Choroid plexus epithelial cell (primary cell): ENCODE measurements around the gene FAM53B.

Source experiments
- DNase-seq: peaks from one replicate; pipeline ENCODE4 v3.0.0-alpha.2; 2010; ENCODE audit warnings: low read depth
- H3K4me3 ChIP-seq: 2 replicates; pipeline ENCODE4 v1.5.1; 2011; ENCODE audit warnings: low read depth, mild to moderate bottlenecking, control low read depth, low read length, moderate library complexity
- TF ChIP-seq, protein P1 (sequence below): conservative IDR thresholded peaks from 2 replicates; pipeline ENCODE4 v1.5.1; 2011; ENCODE audit warnings: low read depth, mild to moderate bottlenecking, control low read depth, inconsistent platforms, low read length, moderate library complexity

The FAM53B gene

DNA sequence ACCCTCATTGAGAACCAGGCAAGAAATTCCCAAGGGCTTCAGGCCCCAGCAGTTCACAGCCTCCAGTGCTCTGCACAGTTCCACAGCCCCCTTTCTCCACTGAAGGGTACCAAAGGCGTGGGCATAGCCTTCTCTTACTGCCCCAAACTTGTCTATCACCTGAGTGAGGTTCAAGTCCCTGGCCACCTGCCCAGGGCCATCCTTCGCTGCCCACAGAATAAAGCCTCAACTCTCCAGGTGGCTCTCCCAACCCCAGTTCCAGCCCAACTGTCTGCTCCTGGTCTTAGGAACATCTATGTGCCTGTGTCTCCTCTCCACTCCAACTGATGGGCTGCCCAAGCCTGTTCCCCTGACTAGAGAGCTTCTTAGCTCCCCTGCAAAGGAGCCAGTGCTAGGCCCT is 79.1 kb downstream of the FAM53B start:
- no peak for DNase-seq
- no peak overlapping the region for H3K4me3 ChIP-seq
- TF ChIP-seq, protein P1, sequence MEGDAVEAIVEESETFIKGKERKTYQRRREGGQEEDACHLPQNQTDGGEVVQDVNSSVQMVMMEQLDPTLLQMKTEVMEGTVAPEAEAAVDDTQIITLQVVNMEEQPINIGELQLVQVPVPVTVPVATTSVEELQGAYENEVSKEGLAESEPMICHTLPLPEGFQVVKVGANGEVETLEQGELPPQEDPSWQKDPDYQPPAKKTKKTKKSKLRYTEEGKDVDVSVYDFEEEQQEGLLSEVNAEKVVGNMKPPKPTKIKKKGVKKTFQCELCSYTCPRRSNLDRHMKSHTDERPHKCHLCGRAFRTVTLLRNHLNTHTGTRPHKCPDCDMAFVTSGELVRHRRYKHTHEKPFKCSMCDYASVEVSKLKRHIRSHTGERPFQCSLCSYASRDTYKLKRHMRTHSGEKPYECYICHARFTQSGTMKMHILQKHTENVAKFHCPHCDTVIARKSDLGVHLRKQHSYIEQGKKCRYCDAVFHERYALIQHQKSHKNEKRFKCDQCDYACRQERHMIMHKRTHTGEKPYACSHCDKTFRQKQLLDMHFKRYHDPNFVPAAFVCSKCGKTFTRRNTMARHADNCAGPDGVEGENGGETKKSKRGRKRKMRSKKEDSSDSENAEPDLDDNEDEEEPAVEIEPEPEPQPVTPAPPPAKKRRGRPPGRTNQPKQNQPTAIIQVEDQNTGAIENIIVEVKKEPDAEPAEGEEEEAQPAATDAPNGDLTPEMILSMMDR = no peak

DNA sequence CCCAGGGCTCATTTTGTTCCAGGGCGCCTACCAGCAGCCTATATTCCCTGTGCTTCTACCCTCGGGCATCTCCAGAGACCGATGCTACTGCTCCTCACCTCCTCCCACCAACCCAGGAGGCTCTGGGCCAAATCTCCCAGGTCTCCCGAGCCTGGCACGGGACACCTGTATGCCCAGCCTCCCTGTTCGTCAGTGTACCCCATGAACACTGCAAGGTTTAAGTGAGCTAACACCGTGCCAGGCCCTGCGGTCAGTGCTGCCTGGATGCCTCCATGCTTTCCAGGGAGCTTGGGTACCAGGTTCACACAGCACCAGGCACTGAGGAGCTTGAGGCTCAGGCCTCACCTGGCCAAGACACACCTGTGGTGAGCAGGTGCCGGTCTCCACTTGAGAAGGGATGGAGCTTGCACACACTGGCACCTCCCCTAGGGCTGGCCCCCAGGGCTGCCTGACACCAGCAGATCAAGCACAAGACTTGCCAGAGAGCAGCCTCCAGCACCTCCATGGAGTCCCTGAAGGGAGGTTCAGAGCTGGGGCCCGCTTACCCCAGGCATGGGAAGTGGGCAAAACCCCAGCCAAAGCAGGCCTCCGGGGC is 80.3 kb downstream of the FAM53B start:
- no peak overlapping the region for H3K4me3 ChIP-seq
- DNase-seq = no peak
- TF ChIP-seq, protein P1 = no peak

DNA sequence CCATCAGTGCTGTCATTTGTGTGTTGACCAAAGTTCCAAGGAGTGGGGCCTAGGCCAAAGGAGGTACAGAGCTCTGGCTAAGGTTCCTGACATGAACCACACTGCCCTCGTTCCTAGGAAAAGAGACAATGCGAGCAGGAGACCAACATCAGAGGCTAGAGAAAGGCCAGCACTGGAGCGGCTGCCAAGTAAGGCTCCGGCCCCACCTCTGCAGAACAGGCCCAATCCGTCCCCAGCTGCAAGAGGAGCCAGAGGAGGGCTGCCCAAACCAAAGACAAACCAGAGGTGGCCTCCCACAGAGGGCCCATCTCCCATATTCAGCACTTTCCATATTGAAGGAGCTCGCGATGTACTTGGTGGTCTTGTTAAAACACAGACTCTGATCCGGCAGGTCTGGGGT is 81.0 kb downstream of the FAM53B start:
- TF ChIP-seq, protein P1 = no peak
- no peak overlapping the region for H3K4me3 ChIP-seq
- no peak for DNase-seq

DNA sequence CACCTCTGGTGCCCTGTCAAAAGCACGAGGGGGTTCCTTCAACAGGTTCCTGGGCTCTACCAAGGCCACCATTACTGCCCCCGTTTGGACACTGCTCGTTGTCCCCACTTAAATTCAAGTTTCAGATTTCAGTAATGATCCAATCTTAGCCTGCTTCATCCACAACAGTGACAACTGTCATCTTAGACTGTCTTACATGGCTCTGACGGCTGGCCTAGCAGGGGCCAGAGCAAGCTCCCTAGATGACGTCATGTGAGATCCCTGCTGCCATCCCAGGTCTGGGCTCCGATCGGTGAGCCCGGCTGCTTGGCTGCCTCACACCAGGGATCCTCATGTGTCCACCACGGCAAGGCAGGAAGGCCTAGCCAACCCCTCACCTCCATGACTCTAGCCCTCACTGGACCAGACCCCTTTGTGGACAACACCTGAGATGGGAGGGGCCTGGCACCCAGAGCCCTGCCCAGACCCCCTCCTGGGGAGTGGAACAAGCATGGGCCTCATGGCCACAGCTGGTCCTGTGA is 82.5 kb downstream of the FAM53B start:
- DNase-seq = no peak
- H3K4me3 ChIP-seq = no peak overlapping the region
- TF ChIP-seq, protein P1 = no peak

DNA sequence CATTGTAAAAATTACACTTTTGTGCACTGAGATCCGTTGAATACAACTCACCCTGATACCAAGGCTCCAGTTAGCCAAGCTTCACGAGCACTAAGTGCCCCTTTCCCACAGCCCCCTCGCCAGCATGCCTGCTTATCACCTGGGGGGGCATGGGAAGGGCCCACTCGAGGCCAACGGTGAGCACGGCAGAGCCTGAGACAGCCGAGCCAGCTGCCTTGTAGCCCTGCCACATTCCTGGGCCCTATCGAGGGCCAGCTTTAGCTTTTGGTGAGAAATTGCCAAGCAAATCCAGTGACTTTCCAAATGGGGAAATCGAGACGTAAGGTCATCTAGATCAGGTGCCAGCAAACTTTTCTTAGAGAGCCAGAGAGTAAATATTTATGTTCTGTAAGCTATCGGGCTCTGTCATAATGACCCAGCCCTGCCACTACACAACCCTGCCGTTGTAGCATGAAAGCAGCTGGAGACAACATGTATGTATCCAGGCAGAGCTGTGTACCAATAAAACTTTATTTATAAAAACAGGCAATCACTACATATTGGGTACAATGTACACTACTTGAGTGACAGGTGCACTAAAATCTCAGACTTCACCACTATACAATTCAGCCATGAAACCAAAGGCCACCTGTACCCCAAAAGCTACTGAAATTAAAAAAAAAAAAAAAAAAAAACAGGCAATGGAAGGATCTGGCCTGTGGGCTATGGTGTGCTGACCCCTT is 83.6 kb downstream of the FAM53B start:
- no peak for DNase-seq
- TF ChIP-seq, protein P1 = no peak
- no peak overlapping the region for H3K4me3 ChIP-seq

DNA sequence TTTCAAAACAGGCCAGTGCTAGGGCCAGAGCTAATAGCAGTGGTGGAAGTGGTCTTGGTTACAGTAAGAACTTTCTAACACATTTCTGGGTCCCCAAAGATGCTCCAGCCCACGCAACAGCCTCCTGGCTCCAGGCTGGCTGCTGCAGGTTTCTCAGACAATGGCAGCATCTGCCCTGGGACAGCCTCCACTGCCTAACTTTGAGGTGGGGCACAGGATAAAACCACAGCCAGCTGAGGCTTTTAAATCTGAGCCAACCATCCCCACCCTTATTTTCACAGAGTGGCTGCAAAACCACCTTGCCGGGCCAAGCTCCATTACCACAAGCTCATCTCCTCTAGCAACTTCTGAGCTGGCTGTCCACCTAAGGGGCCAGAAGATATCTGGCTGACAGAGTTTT is 84.8 kb downstream of the FAM53B start:
- no peak overlapping the region for H3K4me3 ChIP-seq
- DNase-seq = no peak
- TF ChIP-seq, protein P1 = no peak

DNA sequence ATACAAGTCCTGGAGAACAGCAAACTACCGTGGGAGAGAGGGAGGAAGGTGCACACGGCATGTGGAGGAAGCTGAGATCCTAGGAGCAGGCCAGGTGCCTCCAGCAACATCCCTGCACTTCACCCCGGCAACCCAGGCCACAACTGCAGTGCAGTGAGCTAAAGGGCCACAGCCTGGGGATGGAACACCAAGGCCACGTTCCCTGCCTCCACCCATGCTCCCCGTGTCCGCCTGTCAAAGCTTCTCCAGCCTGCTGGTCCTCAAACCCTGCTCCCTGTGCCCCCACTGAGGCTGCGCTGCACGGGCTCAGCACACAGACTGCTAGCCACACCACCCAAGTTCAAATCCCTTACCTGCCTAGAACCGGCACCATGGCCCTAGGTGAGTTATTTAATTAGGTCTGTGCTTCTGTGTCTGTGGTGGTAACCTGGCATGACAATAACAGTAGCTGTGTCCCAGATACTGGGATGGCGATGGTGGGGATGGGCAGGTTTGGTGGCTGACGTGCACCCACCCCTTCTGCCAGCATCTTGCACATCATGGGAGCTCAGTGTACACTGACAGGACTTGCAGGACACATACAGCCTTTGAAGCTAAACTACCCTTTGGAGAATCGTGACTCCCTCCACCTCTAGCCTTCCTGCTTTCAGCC is 85.5 kb downstream of the FAM53B start:
- H3K4me3 ChIP-seq = no peak overlapping the region
- no peak for DNase-seq
- TF ChIP-seq, protein P1 = no peak
